Smooth muscle cell of the brain vasculature (primary cell): ENCODE results near the gene CETN1.
A peak's percentile ranks its signal among the peaks of the same experiment; 100 is the strongest.

Source experiments
- DNase-seq: peaks from one replicate; pipeline ENCODE4 v3.0.0-alpha.2; 2012; ENCODE audit warnings: low read depth, low spot score

Gene CETN1

GRCh38 chr18:622289-622688 is 42.1 kb downstream of the CETN1 start:
- DNase-seq = no peak

DNA sequence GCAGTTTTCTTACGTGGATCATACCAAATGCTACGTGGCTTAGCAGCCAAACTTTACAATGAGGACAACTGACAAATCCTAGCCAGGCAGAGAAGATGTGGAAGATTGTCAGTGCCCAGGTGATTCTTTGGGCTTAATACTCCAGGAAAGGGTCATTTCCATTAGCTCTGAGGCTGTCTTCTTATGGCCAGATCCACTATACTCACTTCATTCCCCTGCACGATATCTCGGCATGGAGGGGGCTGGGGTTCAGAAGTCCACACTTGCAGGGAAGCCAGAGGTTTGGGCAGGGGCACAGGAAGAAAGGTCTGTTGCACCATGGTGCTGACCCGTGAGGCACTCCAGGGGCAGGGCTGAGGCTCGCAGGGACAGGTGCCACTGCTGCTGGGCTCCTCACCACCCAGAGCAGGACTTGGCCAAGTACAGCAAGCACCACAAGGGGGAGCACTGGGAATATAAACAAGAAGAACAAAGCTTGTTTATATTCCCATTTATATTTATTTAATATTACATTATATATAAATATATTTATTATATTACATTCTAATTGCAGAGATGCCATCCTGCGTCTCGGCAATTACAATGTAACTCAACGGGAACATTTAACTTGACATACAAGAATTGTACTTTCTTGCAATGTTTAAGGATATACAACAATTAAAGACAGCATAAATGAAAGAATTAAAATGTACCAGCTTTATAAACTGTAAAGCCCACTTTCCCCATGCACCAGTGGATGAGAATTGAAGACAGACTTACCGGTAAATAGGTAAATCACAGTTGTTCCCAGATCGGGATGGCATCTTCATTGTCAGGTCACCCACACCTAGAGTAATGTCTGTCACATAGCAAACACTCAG is 43.8 kb downstream of the CETN1 start:
- DNase-seq = peak; percentile 62

GRCh38 chr18:627231-627630 is 47.1 kb downstream of the CETN1 start:
- no peak for DNase-seq

GRCh38 chr18:629269-630150 is 49.3 kb downstream of the CETN1 start:
- no peak for DNase-seq

GRCh38 chr18:631560-631959 is 51.4 kb downstream of the CETN1 start:
- DNase-seq = no peak
